Large intestine (tissue), 12 donors: ENCODE measurements around the gene ANKRD13B. TPM values are rescaled to one million over a fixed set of nuclear protein-coding genes. Genes with fewer than 3 reads are reported as not detected.
"Not testable (repeated sequence)": the region's sequence is repeated elsewhere in the genome, so short reads cannot be mapped to it uniquely, and the experiment has no call there.

Experiments
- DNase-seq, 2 donors: peaks; one replicate each; pipeline versions ENCODE4 v3.0.0 to v3.0.0-alpha.2; 2013
- H3K27ac ChIP-seq: one replicate; pipeline ENCODE4 v1.5.1; 2013; ENCODE audit warnings: low read length
- H3K27me3 ChIP-seq: 2 replicates; pipeline ENCODE4 v1.6.1; 2013; ENCODE audit warnings: low read length; ENCODE audit not compliant: control insufficient read depth, insufficient read depth
- H3K36me3 ChIP-seq: 2 replicates; pipeline ENCODE4 v1.6.1; 2013; ENCODE audit warnings: low read length; ENCODE audit not compliant: control insufficient read depth, insufficient read depth
- H3K4me1 ChIP-seq: one replicate; pipeline ENCODE4 v1.6.1; 2013; ENCODE audit warnings: low read length; ENCODE audit not compliant: control insufficient read depth, insufficient read depth
- H3K4me3 ChIP-seq: one replicate; pipeline ENCODE4 v1.5.1; 2013; ENCODE audit warnings: low read length
- H3K9me3 ChIP-seq: one replicate; pipeline ENCODE4 v1.6.1; 2013; ENCODE audit warnings: mild to moderate bottlenecking, low read depth, low read length, moderate library complexity; ENCODE audit not compliant: control insufficient read depth
- WGBS: methylation state at CpG from one replicate; pipeline ENCODE4 v1.1.5; 2013; ENCODE audit warnings: low lambda C conversion rate; ENCODE audit not compliant: insufficient coverage; 5-methylcytosine and 5-hydroxymethylcytosine counted together
- long read RNA-seq, 11 donors: transcript quantifications; one replicate each; lab custom pipeline, GENCODE V29; 2026
- polyA plus RNA-seq: library from polyadenylated mRNA; unstranded; fragments of 120-200 nt; gene quantifications from one replicate; pipeline ENCODE4 v1.2.1, GENCODE V29; 2013

The ANKRD13B gene
- 8.2 TPM for polyA plus RNA-seq
- long read RNA-seq, donor 1, partial matches to known transcripts, result 6 of 6 reads
- long read RNA-seq, donor 1, other reads (novel, unspliced or antisense), result 0 of 6 reads
- long read RNA-seq, donor 2, result 0 reads
- long read RNA-seq, donor 3, result 0 reads
- long read RNA-seq, donor 4, result 0 reads
- long read RNA-seq, donor 5, partial matches to known transcripts, result 0 of 1 reads
- long read RNA-seq, donor 5, other reads (novel, unspliced or antisense), result 0 of 1 reads
- long read RNA-seq, donor 6, result 0 reads
- long read RNA-seq, donor 7, result 0 reads
- long read RNA-seq, donor 8, result 0 reads
- long read RNA-seq, donor 9, result 0 reads
- long read RNA-seq, donor 10, result 0 reads
- long read RNA-seq, donor 11, partial matches to known transcripts, result 0 of 1 reads
- long read RNA-seq, donor 11, other reads (novel, unspliced or antisense), result 0 of 1 reads

DNA sequence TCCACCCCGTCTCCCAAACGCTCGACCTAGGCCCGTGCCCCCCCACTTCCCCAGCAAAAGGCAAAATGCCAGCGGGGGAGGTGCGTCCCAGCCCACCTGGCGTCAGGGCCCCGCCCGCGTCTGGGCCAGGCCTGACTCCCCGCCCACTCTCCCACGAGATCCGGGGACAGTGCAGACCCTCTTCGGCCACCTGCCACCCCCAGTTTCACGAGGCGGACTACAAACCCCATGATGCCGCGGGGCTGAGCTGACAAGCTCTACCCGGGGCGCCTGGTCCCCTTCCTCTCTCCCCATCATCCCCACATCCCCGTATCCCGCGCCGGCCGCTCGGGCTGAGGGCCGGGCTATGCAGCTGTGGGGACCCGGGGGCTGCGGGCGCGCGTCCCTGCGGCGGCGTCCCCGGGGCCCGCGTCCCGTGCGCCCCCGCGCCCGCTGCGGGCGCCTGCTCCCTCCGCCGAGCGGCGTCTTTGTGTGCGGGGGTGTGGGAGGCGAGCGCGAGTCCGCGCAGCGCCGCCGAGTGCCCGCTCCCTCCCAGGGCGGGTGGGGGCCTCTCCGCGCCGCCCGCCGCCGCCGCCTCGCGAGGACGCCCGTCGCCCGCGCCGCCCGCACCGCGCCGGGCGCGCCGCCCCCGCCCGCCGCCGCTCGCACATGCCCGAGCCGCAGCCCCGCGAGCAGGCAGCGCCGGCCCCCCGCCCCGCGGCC, at the start of gene ANKRD13B:
Gene ANKRD13B (plus strand): TSS at position 283 of the 702 bp plus-strand sequence. CDS start 490 bp downstream, outside the sequence.
- Histone ChIP-seq H3K36me3 (no peaks in the 10 kb centered on the region), H3K4me1 (peaks cover 44% of the 10 kb centered on the region), H3K27ac (peak within 1 kb of the TSS; percentile 47), H3K4me3 (peak within 1 kb of the TSS; percentile 46), H3K9me3 (no peaks in the 10 kb centered on the region), H3K27me3 (no peaks in the 10 kb centered on the region)
- WGBS, result no CpG with 5 or more reads among the region's 96 CpGs
- peak in 1 of 2 donors; percentile 51 for DNase-seq

GRCh38 chr17:29544066-29544465, 48.9 kb upstream of the ANKRD13B start:
- Histone ChIP-seq H3K4me3 (no peak overlapping the region), H3K27me3 (no peaks in the 10 kb centered on the region), H3K36me3 (peaks cover 31% of the 10 kb centered on the region), H3K27ac (no peak overlapping the region), H3K9me3 (no peaks in the 10 kb centered on the region), H3K4me1 (no peaks in the 10 kb centered on the region)
- WGBS, result 100% methylated on average over 1 of the region's 4 CpGs
- DNase-seq, result no peak

DNA sequence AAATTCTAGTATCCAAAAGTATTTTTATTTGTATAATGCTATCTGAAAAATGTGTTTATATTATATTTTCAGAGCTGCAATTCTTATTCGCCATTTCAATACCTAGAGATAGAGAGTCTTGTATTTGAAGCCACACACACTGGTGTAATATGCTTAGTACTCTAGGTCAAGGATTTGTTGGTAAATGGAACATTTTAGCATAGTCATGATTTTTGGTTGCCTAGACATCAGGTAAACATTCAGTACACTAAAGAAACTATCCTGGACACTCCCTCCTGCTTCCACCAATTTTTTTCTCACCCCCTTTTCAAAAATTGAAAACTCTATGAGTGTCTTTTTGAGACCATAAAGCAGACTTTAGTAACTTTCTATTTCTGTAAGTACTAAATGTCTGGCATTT, 46.8 kb upstream of the ANKRD13B start:
- H3K36me3 ChIP-seq, result peaks cover 22% of the 10 kb centered on the region
- WGBS, result 80% methylated on average over 1 of the region's 1 CpG
- no peak overlapping the region for H3K4me3 ChIP-seq
- no peak overlapping the region for H3K27ac ChIP-seq
- no peaks in the 10 kb centered on the region for H3K9me3 ChIP-seq
- no peaks in the 10 kb centered on the region for H3K27me3 ChIP-seq
- peak in 1 of 2 donors; percentile 13 for DNase-seq
- no peaks in the 10 kb centered on the region for H3K4me1 ChIP-seq

DNA sequence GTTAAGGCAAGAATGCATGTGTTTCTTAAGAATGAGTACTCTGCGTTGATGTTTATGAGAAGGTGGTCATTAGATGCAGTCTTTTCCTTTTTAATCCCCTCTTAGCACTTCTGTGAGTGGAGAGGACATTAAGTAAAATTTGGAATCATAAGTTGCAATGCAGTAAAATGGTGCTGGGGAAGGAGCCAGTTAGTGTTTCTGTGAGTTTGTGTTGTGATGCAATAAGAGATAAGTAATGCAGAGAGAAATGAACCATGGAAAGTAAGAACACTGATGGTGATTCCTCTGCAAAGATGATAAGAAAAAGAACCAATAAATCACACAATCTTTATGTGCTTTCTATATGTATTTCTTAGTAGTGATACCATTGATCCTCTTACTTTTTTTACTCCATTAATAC, 46.1 kb upstream of the ANKRD13B start:
- no peak for DNase-seq
- Histone ChIP-seq H3K9me3 (no peaks in the 10 kb centered on the region), H3K4me1 (no peaks in the 10 kb centered on the region), H3K27ac (no peak overlapping the region), H3K4me3 (no peak overlapping the region), H3K36me3 (peaks cover 19% of the 10 kb centered on the region), H3K27me3 (no peaks in the 10 kb centered on the region)
- WGBS, result 100% methylated on average over 1 of the region's 1 CpG

DNA sequence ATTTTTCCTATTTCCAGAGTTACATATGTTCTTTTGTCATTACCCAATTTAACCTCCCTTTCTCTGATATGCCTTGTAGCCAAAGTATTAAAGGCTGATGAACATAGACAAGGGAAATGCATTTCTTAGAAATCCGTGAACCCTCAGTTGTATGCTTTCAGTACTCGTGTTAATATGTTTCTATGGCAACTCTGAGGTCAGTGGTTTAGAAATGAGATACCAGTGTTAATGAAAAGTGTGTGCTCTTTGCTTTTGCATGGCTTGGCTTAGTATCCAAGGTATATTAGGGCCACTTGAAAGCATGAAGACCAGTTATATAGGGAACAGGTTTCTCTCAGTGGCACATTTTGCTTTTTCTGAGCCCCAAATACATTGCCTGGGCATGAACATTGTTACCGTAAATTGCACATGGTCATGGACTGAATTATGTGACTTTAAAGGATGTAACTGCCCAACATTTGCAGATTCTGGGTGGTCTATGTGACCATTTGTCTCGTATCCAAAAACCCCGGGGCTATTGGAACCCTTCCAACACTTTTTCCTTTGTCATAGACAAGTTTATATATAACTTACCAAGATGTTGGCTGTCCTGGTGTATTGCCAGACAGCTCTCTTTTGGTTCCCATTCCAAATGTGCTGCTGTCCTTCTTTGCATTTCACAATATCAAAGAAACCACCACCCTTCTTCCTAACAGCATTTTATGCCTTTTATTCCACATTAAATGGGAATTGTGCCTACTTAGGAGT, 43.6 kb upstream of the ANKRD13B start:
- Histone ChIP-seq H3K4me3 (no peak overlapping the region), H3K36me3 (no peaks in the 10 kb centered on the region), H3K9me3 (no peaks in the 10 kb centered on the region), H3K4me1 (no peaks in the 10 kb centered on the region), H3K27ac (no peak overlapping the region), H3K27me3 (no peaks in the 10 kb centered on the region)
- 67% methylated on average over 1 of the region's 5 CpGs for WGBS
- DNase-seq, result no peak

DNA sequence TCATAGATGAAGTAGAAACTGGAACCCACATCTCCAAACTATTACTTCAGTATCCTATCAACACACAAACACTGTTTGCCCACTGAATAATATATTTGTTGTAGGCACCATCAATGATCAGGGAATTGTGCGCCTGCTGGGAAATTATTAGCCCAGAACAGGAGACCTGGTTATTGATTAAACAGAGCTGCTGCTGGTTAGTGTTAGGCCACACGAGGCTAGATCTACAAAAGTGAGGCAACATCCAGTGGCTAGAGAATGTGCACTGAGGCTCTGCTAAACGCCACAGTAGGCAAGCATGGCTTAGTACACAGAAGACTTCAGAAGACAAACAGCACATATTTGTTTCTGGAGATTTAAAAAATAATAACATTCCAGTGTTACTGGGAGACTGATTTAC, 37.1 kb upstream of the ANKRD13B start:
- H3K4me3 ChIP-seq, result no peak overlapping the region
- no peak overlapping the region for H3K27ac ChIP-seq
- peak; percentile 51 to 74 for DNase-seq
- no peaks in the 10 kb centered on the region for H3K9me3 ChIP-seq
- H3K27me3 ChIP-seq, result no peaks in the 10 kb centered on the region
- peaks cover 2% of the 10 kb centered on the region for H3K36me3 ChIP-seq
- WGBS, result 60% methylated on average over 1 of the region's 3 CpGs
- peaks cover 13% of the 10 kb centered on the region for H3K4me1 ChIP-seq

- Histone ChIP-seq H3K4me1 (peaks cover 13% of the 10 kb centered on the region), H3K9me3 (no peaks in the 10 kb centered on the region), H3K27ac (no peak overlapping the region), H3K27me3 (no peaks in the 10 kb centered on the region), H3K4me3 (no peak overlapping the region), H3K36me3 (peaks cover 10% of the 10 kb centered on the region)
- no CpG with 5 or more reads among the region's 1 CpG for WGBS
- DNase-seq, result no peak
These were observed 35.7 kb upstream of the ANKRD13B start for GRCh38 chr17:29557085-29557738.

- H3K9me3 ChIP-seq, result no peaks in the 10 kb centered on the region
- no peak for DNase-seq
- H3K36me3 ChIP-seq, result peaks cover 15% of the 10 kb centered on the region
- no peak overlapping the region for H3K27ac ChIP-seq
- H3K27me3 ChIP-seq, result no peaks in the 10 kb centered on the region
- H3K4me1 ChIP-seq, result peaks cover 17% of the 10 kb centered on the region
- no peak overlapping the region for H3K4me3 ChIP-seq
These were observed 35.2 kb upstream of the ANKRD13B start for GRCh38 chr17:29557739-29558116.

DNA sequence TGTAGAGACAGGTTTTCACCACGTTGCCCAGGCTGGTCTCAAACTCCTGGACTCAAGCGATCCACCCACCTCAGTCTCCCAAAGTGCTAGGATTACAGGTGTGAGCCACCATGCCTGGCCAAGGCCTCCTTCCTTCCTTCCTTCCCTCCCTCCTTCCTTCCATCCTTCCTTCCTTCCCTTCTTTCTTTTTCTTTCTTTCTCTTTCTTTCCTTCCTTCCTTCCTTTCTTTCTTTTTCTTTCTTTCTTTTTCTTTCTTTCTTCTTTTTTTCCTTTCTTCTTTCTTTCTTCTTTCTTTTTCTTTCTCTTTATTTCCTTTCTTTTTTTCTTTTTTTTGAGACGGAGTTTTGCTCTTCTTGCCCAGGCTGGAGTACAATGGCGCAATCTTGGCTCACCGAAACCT, 34.8 kb upstream of the ANKRD13B start:
- H3K4me3 ChIP-seq, H3K9me3 ChIP-seq, H3K27ac ChIP-seq, H3K27me3 ChIP-seq, DNase-seq: not testable (repeated sequence)
- 90% methylated on average over 1 of the region's 5 CpGs for WGBS
- Histone ChIP-seq H3K4me1 (peaks cover 17% of the 10 kb centered on the region), H3K36me3 (peaks cover 16% of the 10 kb centered on the region)

DNA sequence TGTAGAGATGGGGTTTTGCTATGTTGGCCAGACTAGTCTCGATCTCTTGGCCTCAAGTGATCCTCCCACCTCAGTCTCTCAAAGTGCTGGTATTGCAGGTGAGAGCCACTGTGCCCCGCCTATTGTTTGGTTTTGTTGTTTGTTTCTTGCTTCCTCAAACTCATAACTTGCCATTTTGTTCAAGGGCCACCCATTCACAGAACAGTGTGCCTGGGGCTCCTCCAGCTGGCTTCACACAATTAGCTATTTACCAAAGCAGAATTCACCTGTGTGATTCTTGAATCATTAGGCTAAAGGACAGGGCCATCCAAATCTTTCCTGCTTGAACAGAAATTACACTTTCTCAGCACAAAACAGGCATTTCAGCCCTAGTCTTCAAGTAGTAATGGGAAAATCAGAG, 33.3 kb upstream of the ANKRD13B start:
- WGBS, result no CpG with 5 or more reads among the region's 2 CpGs
- Histone ChIP-seq H3K27me3 (no peaks in the 10 kb centered on the region), H3K36me3 (peaks cover 19% of the 10 kb centered on the region), H3K27ac (no peak overlapping the region), H3K4me3 (no peak overlapping the region), H3K4me1 (peaks cover 22% of the 10 kb centered on the region), H3K9me3 (no peaks in the 10 kb centered on the region)
- no peak for DNase-seq
